ENCODE data around the gene DNPEP. TPM values are rescaled to one million over a fixed set of nuclear protein-coding genes. Genes with fewer than 3 reads are reported as not detected.

DNPEP gene
- total RNA-seq, 3 donors from 2014 or later (not counting 1 experiment from before 2014, with no cell fraction given): 97.8 to 112 (median 103) TPM

- H3K27ac Mint-ChIP-seq: no peak overlapping the region
- no peak for ATAC-seq
- no peaks in the 10 kb centered on the region for H3K36me3 Mint-ChIP-seq
- intact Hi-C loops (cut with micrococcal nuclease): no loop called here
- H3K4me3 Mint-ChIP-seq: no peak overlapping the region
- WGBS (ENCODE audit: insufficient coverage): 51% methylated on average over 6 of the region's 6 CpGs
- DNase-seq: no peak
- no peaks in the 10 kb centered on the region for H3K4me1 Mint-ChIP-seq
- no peak overlapping the region for H3K27ac ChIP-seq (ENCODE audit: low read length)
- H3K9me3 ChIP-seq (ENCODE audit: control insufficient read depth, insufficient read depth, low read length): no peaks in the 10 kb centered on the region
- H3K27me3 ChIP-seq (ENCODE audit: control insufficient read depth, insufficient read depth, low read length): no peaks in the 10 kb centered on the region
- H3K4me3 ChIP-seq (ENCODE audit: low read length): no peak overlapping the region
- no peaks in the 10 kb centered on the region for H3K36me3 ChIP-seq (ENCODE audit: control insufficient read depth, insufficient read depth, low read length)
- TF ChIP-seq CTCF (IDR thresholded peaks at IDR 0.05): no peak
- no peaks in the 10 kb centered on the region for H3K4me1 ChIP-seq (ENCODE audit: control insufficient read depth, insufficient read depth, low read length)
- peaks cover 17 to 50% of the 10 kb centered on the region in 2 donors for H3K27me3 Mint-ChIP-seq (ENCODE audit: low read depth in 2 of 2)
- H3K9me3 Mint-ChIP-seq: no peaks in the 10 kb centered on the region
These were observed 42.8 kb downstream of the DNPEP start for GRCh38 chr2:219344751-219345430.

DNA sequence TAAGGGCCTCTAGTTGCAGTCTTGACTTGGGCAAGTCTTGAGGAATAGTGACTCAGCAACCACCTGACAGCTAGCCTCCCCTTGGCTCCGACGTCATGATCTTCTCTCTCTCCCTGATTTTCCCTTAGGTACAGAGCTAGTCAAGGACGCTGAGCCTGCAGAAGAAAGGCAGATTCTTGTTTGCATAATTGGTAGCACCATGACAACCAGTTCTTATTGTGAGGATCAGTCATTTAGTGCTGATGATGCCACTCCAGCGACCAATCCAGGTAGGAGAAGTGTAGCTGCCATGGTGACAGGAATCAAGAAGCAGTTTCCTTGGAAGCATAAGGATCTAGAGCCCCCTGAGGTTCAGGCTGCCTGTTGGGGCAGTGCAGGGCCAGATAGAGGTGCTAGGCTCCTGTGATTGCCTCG lies 52.3 kb downstream of the DNPEP start:
- TF ChIP-seq CTCF (IDR thresholded peaks at IDR 0.05): no peak
- Histone ChIP-seq H3K9me3 (ENCODE audit: control insufficient read depth, insufficient read depth, low read length) (peaks cover 2% of the 10 kb centered on the region), H3K27ac (ENCODE audit: low read length) (no peak overlapping the region), H3K4me1 (ENCODE audit: control insufficient read depth, insufficient read depth, low read length) (no peaks in the 10 kb centered on the region), H3K36me3 (ENCODE audit: control insufficient read depth, insufficient read depth, low read length) (no peaks in the 10 kb centered on the region), H3K4me3 (ENCODE audit: low read length) (no peak overlapping the region), H3K27me3 (ENCODE audit: control insufficient read depth, insufficient read depth, low read length) (peaks cover 22% of the 10 kb centered on the region)
- DNase-seq (no peak), ATAC-seq (no peak)
- H3K4me3 Mint-ChIP-seq: no peak overlapping the region
- 52% methylated on average over 5 of the region's 5 CpGs for WGBS (ENCODE audit: insufficient coverage)
- H3K4me1 Mint-ChIP-seq: no peaks in the 10 kb centered on the region
- H3K36me3 Mint-ChIP-seq: peaks cover 14% of the 10 kb centered on the region
- no peak overlapping the region for H3K27ac Mint-ChIP-seq
- intact Hi-C loops (cut with micrococcal nuclease): no loop called here
- H3K27me3 Mint-ChIP-seq (ENCODE audit: low read depth in 2 of 2): peaks cover 48 to 87% of the 10 kb centered on the region in 2 donors
- H3K9me3 Mint-ChIP-seq: peaks cover 6% of the 10 kb centered on the region in 2 donors

- TF ChIP-seq CTCF (IDR thresholded peaks at IDR 0.05): no peak
- no peak overlapping the region for H3K4me3 Mint-ChIP-seq
- Histone ChIP-seq H3K4me3 (ENCODE audit: low read length) (no peak overlapping the region), H3K36me3 (ENCODE audit: control insufficient read depth, insufficient read depth, low read length) (no peaks in the 10 kb centered on the region), H3K27ac (ENCODE audit: low read length) (no peak overlapping the region), H3K27me3 (ENCODE audit: control insufficient read depth, insufficient read depth, low read length) (peaks cover 26% of the 10 kb centered on the region), H3K4me1 (ENCODE audit: control insufficient read depth, insufficient read depth, low read length) (no peaks in the 10 kb centered on the region), H3K9me3 (ENCODE audit: control insufficient read depth, insufficient read depth, low read length) (peaks cover 2% of the 10 kb centered on the region)
- no peak overlapping the region for H3K27ac Mint-ChIP-seq
- ATAC-seq: no peak
- H3K9me3 Mint-ChIP-seq: peaks cover 6% of the 10 kb centered on the region in 2 donors
- DNase-seq: no peak
- H3K36me3 Mint-ChIP-seq: peaks cover 14% of the 10 kb centered on the region
- H3K27me3 Mint-ChIP-seq (ENCODE audit: low read depth in 2 of 2): peaks cover 56 to 87% of the 10 kb centered on the region in 2 donors
- no CpG with 5 or more reads among the region's 2 CpGs for WGBS (ENCODE audit: insufficient coverage)
- intact Hi-C loops (cut with micrococcal nuclease): no loop called here
- H3K4me1 Mint-ChIP-seq: no peaks in the 10 kb centered on the region
These were observed 53.6 kb downstream of the DNPEP start for GRCh38 chr2:219334076-219334475.

DNA sequence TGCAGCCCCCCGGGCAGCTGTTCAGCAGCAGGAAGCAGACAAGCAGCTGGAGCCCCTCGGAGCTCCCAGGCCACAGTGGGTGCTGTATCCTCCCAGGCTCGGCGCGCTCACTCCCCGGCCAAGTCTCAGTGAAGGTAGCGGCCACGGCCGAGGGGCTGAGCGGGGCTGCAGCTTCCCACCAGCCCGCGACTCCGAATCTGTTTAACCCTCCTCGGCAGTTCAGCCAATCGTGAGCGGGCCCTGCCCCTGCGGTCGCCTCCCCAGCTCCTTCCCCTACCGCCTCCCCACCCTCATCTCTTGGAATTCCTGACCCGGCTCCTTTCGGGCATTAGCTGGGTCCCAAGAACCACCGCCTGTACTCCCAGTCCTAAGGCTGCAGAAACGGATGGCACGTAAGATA lies 55.2 kb downstream of the DNPEP start, which contains the start of gene RESP18:
TSS of gene RESP18 (minus strand) at position 203 of the 400 bp plus-strand sequence.
- 15% methylated on average over 24 of the region's 24 CpGs for WGBS (ENCODE audit: insufficient coverage)
- DNase-seq: no peak
- Histone ChIP-seq H3K4me3 (ENCODE audit: low read length) (no peak within 1 kb of the TSS), H3K27ac (ENCODE audit: low read length) (no peak within 1 kb of the TSS), H3K36me3 (ENCODE audit: control insufficient read depth, insufficient read depth, low read length) (no peaks in the 10 kb centered on the region), H3K9me3 (ENCODE audit: control insufficient read depth, insufficient read depth, low read length) (peaks cover 2% of the 10 kb centered on the region), H3K4me1 (ENCODE audit: control insufficient read depth, insufficient read depth, low read length) (no peaks in the 10 kb centered on the region), H3K27me3 (ENCODE audit: control insufficient read depth, insufficient read depth, low read length) (peaks cover 26% of the 10 kb centered on the region)
- Mint-ChIP-seq H3K27me3 (ENCODE audit: low read depth in 2 of 2) (peaks cover 59 to 90% of the 10 kb centered on the region in 2 donors), H3K4me1 (no peaks in the 10 kb centered on the region), H3K9me3 (peaks cover 4 to 6% of the 10 kb centered on the region in 2 donors), H3K4me3 (no peak within 1 kb of the TSS), H3K27ac (no peak within 1 kb of the TSS), H3K36me3 (peaks cover 14% of the 10 kb centered on the region)
- intact Hi-C loops (cut with micrococcal nuclease): no loop called here
- no peak for TF ChIP-seq CTCF (IDR thresholded peaks at IDR 0.05)
- no peak for ATAC-seq

Measured in natural killer cell (primary cell).